SU-DHL-6 (cell line): ENCODE results near the gene FLACC1.

Experiments used
- H2AFZ ChIP-seq: fragments of 200-600 bp; sonication (generic); 2 replicates; pipeline ENCODE4 v1.6.1; 2014; ENCODE audit warnings: low read depth, mild to moderate bottlenecking, moderate library complexity, mixed read lengths, antibody characterized with exemption, low read length; ENCODE audit not compliant: severe bottlenecking
- H3F3A ChIP-seq: fragments of 200-600 bp; shearing (Covaris generic); 2 replicates; pipeline ENCODE4 v1.6.0; 2016; ENCODE audit warnings: antibody characterized with exemption, mild to moderate bottlenecking; ENCODE audit not compliant: insufficient read depth
- H3K27ac ChIP-seq: fragments of 200-600 bp; sonication (generic); 2 replicates; pipeline ENCODE4 v1.5.1; 2016; ENCODE audit warnings: low read depth, mild to moderate bottlenecking, low read length, moderate library complexity, mixed read lengths
- H3K27me3 ChIP-seq: fragments of 200-600 bp; sonication (generic), shearing (Covaris generic); 2 replicates; pipeline ENCODE4 v1.6.0; 2014; ENCODE audit warnings: mild to moderate bottlenecking, low read length
- H3K36me3 ChIP-seq: fragments of 200-600 bp; sonication (generic); 2 replicates; pipeline ENCODE4 v1.6.1; 2014; ENCODE audit warnings: mild to moderate bottlenecking, low read length, mixed read lengths
- H3K4me2 ChIP-seq: fragments of 300-600, 200-600 bp; shearing (Covaris generic), sonication (generic); 2 replicates; pipeline ENCODE4 v1.6.0; 2014; ENCODE audit warnings: low read length, low read depth, mild to moderate bottlenecking; ENCODE audit not compliant: poor library complexity, severe bottlenecking
- H3K4me3 ChIP-seq: fragments of 200-600 bp; sonication (generic); 2 replicates; pipeline ENCODE4 v1.5.1; 2014; ENCODE audit warnings: antibody characterized with exemption, low read length, mild to moderate bottlenecking, mixed read lengths; ENCODE audit not compliant: insufficient read depth, poor library complexity, severe bottlenecking
- H3K79me2 ChIP-seq: fragments of 200-600 bp; sonication (generic); 2 replicates; pipeline ENCODE4 v1.6.1; 2014; ENCODE audit warnings: mild to moderate bottlenecking, low read length, moderate library complexity; ENCODE audit not compliant: insufficient read depth
- H3K9ac ChIP-seq: fragments of 200-600 bp; sonication (generic); 2 replicates; pipeline ENCODE4 v1.7.0; 2014; ENCODE audit warnings: mild to moderate bottlenecking, low read length
- H3K9me2 ChIP-seq: fragments of 200-600 bp; sonication (generic); replicated peaks from 2 replicates; pipeline ENCODE4 v1.6.1; 2014; ENCODE audit warnings: low read length; ENCODE audit not compliant: insufficient read depth
- H3K9me3 ChIP-seq: fragments of 200-600 bp; sonication (generic); 2 replicates; pipeline ENCODE4 v1.6.1; 2014; ENCODE audit warnings: low read length, mixed read lengths; ENCODE audit not compliant: insufficient read depth
- H4K20me1 ChIP-seq: fragments of 200-600 bp; sonication (generic); 2 replicates; pipeline ENCODE4 v1.6.1; 2014; ENCODE audit warnings: low read depth, mild to moderate bottlenecking, antibody characterized with exemption, low read length, moderate library complexity, mixed read lengths
- EZH2phosphoT487 ChIP-seq: fragments of 200-600 bp; sonication (generic), shearing (Covaris generic); conservative IDR thresholded peaks from 2 replicates; pipeline ENCODE4 v1.6.1; 2018; ENCODE audit warnings: mild to moderate bottlenecking, antibody characterized with exemption, low read length, moderate library complexity, mixed read lengths
- TF ChIP-seq, protein P1 (sequence below): fragments of 200-600 bp; sonication (generic); IDR thresholded peaks from one replicate; pipeline ENCODE4 v1.5.1; 2017; ENCODE audit warnings: antibody characterized with exemption, mild to moderate bottlenecking, low read length, moderate library complexity; ENCODE audit not compliant: insufficient read depth, poor library complexity, severe bottlenecking

FLACC1 gene

DNA sequence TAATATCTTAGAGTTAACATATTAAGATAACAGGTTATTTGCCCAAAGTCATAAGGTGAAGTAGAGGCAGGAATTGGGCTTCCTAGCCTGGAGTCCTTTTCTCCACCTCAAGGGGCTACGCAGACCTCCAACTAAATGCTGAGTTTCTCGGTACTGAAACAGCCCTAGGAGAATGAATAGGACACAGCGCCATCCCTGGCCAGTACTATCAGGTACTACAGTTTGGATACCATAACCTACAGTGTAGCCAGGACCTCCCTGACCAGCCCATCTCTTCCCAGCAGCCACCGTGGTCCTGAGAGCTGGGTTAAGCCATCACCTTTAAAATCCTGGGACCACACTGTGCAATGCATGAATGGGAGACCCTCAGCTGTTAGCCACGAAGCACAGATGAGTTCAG lies 81.2 kb downstream of the FLACC1 start:
- H3K4me3 ChIP-seq: no peak overlapping the region
- no peaks in the 10 kb centered on the region for H3K79me2 ChIP-seq
- H3K9ac ChIP-seq: no peak overlapping the region
- peaks cover 16% of the 10 kb centered on the region for H3K36me3 ChIP-seq
- H3K27me3 ChIP-seq: no peaks in the 10 kb centered on the region
- H2AFZ ChIP-seq: no peak overlapping the region
- H3F3A ChIP-seq: no peaks in the 10 kb centered on the region
- no peak overlapping the region for H3K4me2 ChIP-seq
- no peak overlapping the region for H3K27ac ChIP-seq
- H3K9me3 ChIP-seq: no peaks in the 10 kb centered on the region
- H3K9me2 ChIP-seq: no peaks in the 10 kb centered on the region
- no peaks in the 10 kb centered on the region for H4K20me1 ChIP-seq
- TF ChIP-seq, protein P1, sequence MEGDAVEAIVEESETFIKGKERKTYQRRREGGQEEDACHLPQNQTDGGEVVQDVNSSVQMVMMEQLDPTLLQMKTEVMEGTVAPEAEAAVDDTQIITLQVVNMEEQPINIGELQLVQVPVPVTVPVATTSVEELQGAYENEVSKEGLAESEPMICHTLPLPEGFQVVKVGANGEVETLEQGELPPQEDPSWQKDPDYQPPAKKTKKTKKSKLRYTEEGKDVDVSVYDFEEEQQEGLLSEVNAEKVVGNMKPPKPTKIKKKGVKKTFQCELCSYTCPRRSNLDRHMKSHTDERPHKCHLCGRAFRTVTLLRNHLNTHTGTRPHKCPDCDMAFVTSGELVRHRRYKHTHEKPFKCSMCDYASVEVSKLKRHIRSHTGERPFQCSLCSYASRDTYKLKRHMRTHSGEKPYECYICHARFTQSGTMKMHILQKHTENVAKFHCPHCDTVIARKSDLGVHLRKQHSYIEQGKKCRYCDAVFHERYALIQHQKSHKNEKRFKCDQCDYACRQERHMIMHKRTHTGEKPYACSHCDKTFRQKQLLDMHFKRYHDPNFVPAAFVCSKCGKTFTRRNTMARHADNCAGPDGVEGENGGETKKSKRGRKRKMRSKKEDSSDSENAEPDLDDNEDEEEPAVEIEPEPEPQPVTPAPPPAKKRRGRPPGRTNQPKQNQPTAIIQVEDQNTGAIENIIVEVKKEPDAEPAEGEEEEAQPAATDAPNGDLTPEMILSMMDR: no peak
- TF ChIP-seq EZH2phosphoT487: no peak

DNA sequence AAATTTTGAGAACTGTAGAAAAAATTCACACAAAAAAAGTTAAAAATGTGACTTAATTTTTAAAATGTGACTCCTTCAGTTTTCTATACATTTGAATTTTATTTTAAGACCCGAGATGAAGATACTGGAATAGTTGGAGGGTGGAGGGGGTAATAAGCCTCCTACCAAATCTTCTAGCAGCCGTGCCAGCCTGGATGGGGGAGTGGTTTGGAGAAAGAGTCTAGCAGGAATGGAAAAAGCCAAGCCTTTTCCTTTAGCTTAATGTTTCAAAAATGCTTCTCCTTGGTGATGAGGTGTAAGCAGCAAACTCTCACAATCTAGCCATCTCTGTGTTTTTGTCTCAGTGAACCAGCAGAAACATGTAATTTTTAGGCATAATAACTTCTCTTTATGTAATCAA lies 82.1 kb downstream of the FLACC1 start:
- no peak overlapping the region for H3K4me3 ChIP-seq
- H4K20me1 ChIP-seq: no peaks in the 10 kb centered on the region
- no peak overlapping the region for H2AFZ ChIP-seq
- H3K79me2 ChIP-seq: no peaks in the 10 kb centered on the region; the same call in 1 of the 2 replicates
- peaks cover 16% of the 10 kb centered on the region for H3K36me3 ChIP-seq
- no peaks in the 10 kb centered on the region for H3F3A ChIP-seq
- TF ChIP-seq, protein P1: no peak
- no peak for TF ChIP-seq EZH2phosphoT487
- H3K9ac ChIP-seq: no peak overlapping the region
- H3K27me3 ChIP-seq: no peaks in the 10 kb centered on the region
- no peaks in the 10 kb centered on the region for H3K9me3 ChIP-seq
- no peak overlapping the region for H3K4me2 ChIP-seq
- H3K9me2 ChIP-seq: no peaks in the 10 kb centered on the region
- H3K27ac ChIP-seq: no peak overlapping the region

- no peak overlapping the region for H3K4me3 ChIP-seq
- TF ChIP-seq, protein P1: no peak
- no peak for TF ChIP-seq EZH2phosphoT487
- no peak overlapping the region for H3K4me2 ChIP-seq
- no peak overlapping the region for H3K27ac ChIP-seq
- H3K36me3 ChIP-seq: peaks cover 12% of the 10 kb centered on the region
- no peaks in the 10 kb centered on the region for H3K27me3 ChIP-seq
- no peaks in the 10 kb centered on the region for H3F3A ChIP-seq
- no peaks in the 10 kb centered on the region for H3K9me2 ChIP-seq
- no peak overlapping the region for H2AFZ ChIP-seq
- no peaks in the 10 kb centered on the region; the same call in 1 of the 2 replicates for H3K79me2 ChIP-seq
- H4K20me1 ChIP-seq: no peaks in the 10 kb centered on the region
- H3K9me3 ChIP-seq: no peaks in the 10 kb centered on the region
- H3K9ac ChIP-seq: no peak overlapping the region
Observed at GRCh38 chr2:201273330-201273983, 83.7 kb downstream of the FLACC1 start.
